Measurements from ENCODE around the gene TSC22D4.

GRCh38 chr7:100476101-100476780 lies 2.8 kb downstream of the TSC22D4 start:
- TF ChIP-seq CTCF (conservative IDR thresholded peaks at IDR 0.05 in 1 of 2, IDR thresholded peaks at IDR 0.05 in 1 of 2; ENCODE audit: extremely low read depth in 1 of 2, insufficient read depth in 1 of 2, low read depth in 1 of 2, low read length in 2 of 2) (no peak), EZH2 (IDR thresholded peaks at IDR 0.05; ENCODE audit: borderline replicate concordance, low read length) (no peak)

Data from mammary epithelial cell (primary cell).